ENCODE data around the gene LSR. TPM values are rescaled to one million over a fixed set of nuclear protein-coding genes. Genes with fewer than 3 reads are reported as not detected.
"Not testable (repeated sequence)": the region's sequence is repeated elsewhere in the genome, so short reads cannot be mapped to it uniquely, and the experiment has no call there.

LSR gene
- total RNA-seq, 1 experiment from 2014 or later = 172 TPM

DNA sequence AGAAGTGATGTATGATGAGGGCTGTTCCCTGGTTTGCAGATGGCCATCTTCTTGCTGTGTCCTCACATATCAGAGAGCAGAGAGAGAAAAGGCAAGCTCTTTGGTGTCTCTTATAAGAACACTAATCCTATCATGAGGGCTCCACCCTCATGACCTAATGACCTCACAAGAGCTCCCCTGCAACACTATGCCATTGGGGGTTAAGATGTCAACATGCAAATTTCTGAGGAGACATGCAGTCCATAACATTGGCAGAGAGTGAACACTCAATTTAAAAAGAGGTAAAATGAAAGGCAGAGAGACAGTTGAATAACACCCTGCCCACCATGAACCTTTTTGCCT, 31.2 kb upstream of the LSR start:
- Mint-ChIP-seq H3K4me1 (ENCODE audit: low read depth, unreplicated experiment) (peaks cover 16% of the 10 kb centered on the region), H3K9me3 (ENCODE audit: unreplicated experiment) (peaks cover 20% of the 10 kb centered on the region), H3K27me3 (ENCODE audit: insufficient read depth, unreplicated experiment) (no peaks in the 10 kb centered on the region), H3K27ac (ENCODE audit: unreplicated experiment) (no peak overlapping the region), H3K36me3 (ENCODE audit: insufficient read depth, unreplicated experiment) (no peaks in the 10 kb centered on the region), H3K4me3 (ENCODE audit: unreplicated experiment) (no peak overlapping the region)
- CTCF ChIA-PET = interaction anchor here (0.5 to 1.3 kb wide), 4 partner anchors 77 to 162 kb away, joined by 3 to 7 read pairs (median 4); no protein-coding TSS in a partner anchor
- no TSS peak for BruUV-seq (replicated peaks)
- no peak for DNase-seq
- H3K9me3 ChIP-seq = peaks cover 16% of the 10 kb centered on the region; the same call in 1 of the 2 replicates
- intact Hi-C loops (cut with micrococcal nuclease; ENCODE audit: unreplicated experiment) = no loop called here
- TF ChIP-seq, protein P1, sequence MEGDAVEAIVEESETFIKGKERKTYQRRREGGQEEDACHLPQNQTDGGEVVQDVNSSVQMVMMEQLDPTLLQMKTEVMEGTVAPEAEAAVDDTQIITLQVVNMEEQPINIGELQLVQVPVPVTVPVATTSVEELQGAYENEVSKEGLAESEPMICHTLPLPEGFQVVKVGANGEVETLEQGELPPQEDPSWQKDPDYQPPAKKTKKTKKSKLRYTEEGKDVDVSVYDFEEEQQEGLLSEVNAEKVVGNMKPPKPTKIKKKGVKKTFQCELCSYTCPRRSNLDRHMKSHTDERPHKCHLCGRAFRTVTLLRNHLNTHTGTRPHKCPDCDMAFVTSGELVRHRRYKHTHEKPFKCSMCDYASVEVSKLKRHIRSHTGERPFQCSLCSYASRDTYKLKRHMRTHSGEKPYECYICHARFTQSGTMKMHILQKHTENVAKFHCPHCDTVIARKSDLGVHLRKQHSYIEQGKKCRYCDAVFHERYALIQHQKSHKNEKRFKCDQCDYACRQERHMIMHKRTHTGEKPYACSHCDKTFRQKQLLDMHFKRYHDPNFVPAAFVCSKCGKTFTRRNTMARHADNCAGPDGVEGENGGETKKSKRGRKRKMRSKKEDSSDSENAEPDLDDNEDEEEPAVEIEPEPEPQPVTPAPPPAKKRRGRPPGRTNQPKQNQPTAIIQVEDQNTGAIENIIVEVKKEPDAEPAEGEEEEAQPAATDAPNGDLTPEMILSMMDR (IDR thresholded peaks at IDR 0.05; ENCODE audit: insufficient read depth in 1 of 2, low read depth in 1 of 2, low read length in 1 of 2, severe bottlenecking in 1 of 2, unreplicated experiment in 1 of 2) = no peak
- POLR2A ChIA-PET = no interaction called here
- H3K27me3 ChIP-seq (replicated peaks; ENCODE audit: control insufficient read depth, insufficient read depth, low read length) = no peaks in the 10 kb centered on the region; the same call in 1 of the 2 replicates
- H3K4me3 ChIP-seq (ENCODE audit: low read depth, low read length) = no peak overlapping the region
- H3K4me1 ChIP-seq = peaks cover 15% of the 10 kb centered on the region
- H3K36me3 ChIP-seq (ENCODE audit: control insufficient read depth, insufficient read depth, low read length) = no peaks in the 10 kb centered on the region

DNA sequence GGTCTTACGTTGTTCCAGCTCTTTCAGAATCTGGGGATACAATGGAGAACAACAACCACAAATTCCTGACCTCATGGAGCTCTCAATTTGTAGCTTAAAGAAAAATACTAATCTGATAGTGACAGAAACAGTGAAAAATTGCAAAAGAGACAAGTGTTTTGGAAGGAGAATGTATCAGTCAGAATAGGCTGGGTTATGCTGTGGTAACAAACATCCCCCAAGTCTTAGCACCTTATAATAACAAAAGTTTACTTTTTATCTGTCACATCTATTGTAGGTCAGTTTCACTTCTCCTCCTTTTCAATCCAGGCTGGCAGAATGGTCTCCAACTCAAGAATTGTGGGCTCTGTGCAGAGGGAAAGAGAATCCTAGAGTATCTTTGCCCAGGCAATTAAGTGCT, 29.8 kb upstream of the LSR start:
- Histone ChIP-seq H3K36me3 (ENCODE audit: control insufficient read depth, insufficient read depth, low read length) (no peaks in the 10 kb centered on the region), H3K4me1 (peaks cover 15% of the 10 kb centered on the region), H3K4me3 (ENCODE audit: low read depth, low read length) (no peak overlapping the region), H3K27me3 (replicated peaks; ENCODE audit: control insufficient read depth, insufficient read depth, low read length) (no peaks in the 10 kb centered on the region; the same call in 1 of the 2 replicates), H3K9me3 (peaks cover 16% of the 10 kb centered on the region; the same call in 1 of the 2 replicates)
- intact Hi-C loops (cut with micrococcal nuclease; ENCODE audit: unreplicated experiment) = no loop called here
- Mint-ChIP-seq H3K4me1 (ENCODE audit: low read depth, unreplicated experiment) (peaks cover 16% of the 10 kb centered on the region), H3K27me3 (ENCODE audit: insufficient read depth, unreplicated experiment) (no peaks in the 10 kb centered on the region), H3K9me3 (ENCODE audit: unreplicated experiment) (peaks cover 20% of the 10 kb centered on the region), H3K4me3 (ENCODE audit: unreplicated experiment) (no peak overlapping the region), H3K27ac (ENCODE audit: unreplicated experiment) (no peak overlapping the region), H3K36me3 (ENCODE audit: insufficient read depth, unreplicated experiment) (no peaks in the 10 kb centered on the region)
- BruUV-seq (replicated peaks) = no TSS peak
- ChIA-PET CTCF (no interaction called here), POLR2A (no interaction called here)
- TF ChIP-seq, protein P1 (IDR thresholded peaks at IDR 0.05; ENCODE audit: insufficient read depth in 1 of 2, low read depth in 1 of 2, low read length in 1 of 2, severe bottlenecking in 1 of 2, unreplicated experiment in 1 of 2) = no peak
- DNase-seq = no peak

DNA sequence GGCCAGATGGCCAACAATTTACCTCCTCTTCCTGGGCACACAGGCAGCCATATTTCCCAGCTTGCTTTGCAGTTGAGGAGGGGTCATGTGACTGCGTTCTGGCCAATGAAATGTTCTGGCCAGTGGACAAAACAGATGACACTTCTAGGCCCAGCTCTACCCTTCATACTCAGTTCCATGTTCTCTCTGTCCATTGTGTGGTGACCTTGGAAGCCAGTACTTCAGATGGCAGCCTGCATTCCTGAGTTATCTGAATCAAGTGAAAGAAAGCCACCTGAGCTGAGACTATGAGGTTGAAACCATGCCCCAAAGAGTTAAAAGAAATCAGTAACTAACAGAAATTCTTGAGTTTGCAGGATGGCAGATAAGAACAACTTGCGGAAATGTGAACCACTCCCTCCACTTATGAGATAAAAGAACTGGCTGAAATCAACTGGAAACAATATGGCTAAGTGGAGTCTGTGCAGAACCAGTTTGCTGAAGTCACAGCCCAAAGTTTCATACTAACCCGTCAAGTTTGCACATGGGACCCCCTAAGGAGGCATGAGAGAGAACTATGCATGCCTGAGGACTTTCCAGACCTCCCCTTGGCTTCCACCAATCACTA, 28.4 kb upstream of the LSR start:
- CTCF ChIA-PET = no interaction called here
- peaks cover 20% of the 10 kb centered on the region for H3K9me3 Mint-ChIP-seq (ENCODE audit: unreplicated experiment)
- Histone ChIP-seq H3K9me3 (peaks cover 16% of the 10 kb centered on the region; the same call in 1 of the 2 replicates), H3K4me1 (peaks cover 15% of the 10 kb centered on the region), H3K36me3 (ENCODE audit: control insufficient read depth, insufficient read depth, low read length) (no peaks in the 10 kb centered on the region), H3K4me3 (ENCODE audit: low read depth, low read length) (no peak overlapping the region), H3K27me3 (replicated peaks; ENCODE audit: control insufficient read depth, insufficient read depth, low read length) (no peaks in the 10 kb centered on the region)
- no peaks in the 10 kb centered on the region for H3K36me3 Mint-ChIP-seq (ENCODE audit: insufficient read depth, unreplicated experiment)
- TF ChIP-seq, protein P1 (IDR thresholded peaks at IDR 0.05; ENCODE audit: insufficient read depth in 1 of 2, low read depth in 1 of 2, low read length in 1 of 2, severe bottlenecking in 1 of 2, unreplicated experiment in 1 of 2) = no peak
- H3K27me3 Mint-ChIP-seq (ENCODE audit: insufficient read depth, unreplicated experiment) = no peaks in the 10 kb centered on the region
- BruUV-seq (replicated peaks) = no TSS peak
- H3K27ac Mint-ChIP-seq (ENCODE audit: unreplicated experiment) = no peak overlapping the region
- peaks cover 16% of the 10 kb centered on the region for H3K4me1 Mint-ChIP-seq (ENCODE audit: low read depth, unreplicated experiment)
- POLR2A ChIA-PET = interaction anchor here (0.5 kb wide), 1 partner anchor 801 kb away, joined by 3 read pairs; no protein-coding TSS in a partner anchor
- DNase-seq = peak; percentile 30 to 49
- H3K4me3 Mint-ChIP-seq (ENCODE audit: unreplicated experiment) = peak overlapping the region; percentile 24
- intact Hi-C loops (cut with micrococcal nuclease; ENCODE audit: unreplicated experiment) = no loop called here

DNA sequence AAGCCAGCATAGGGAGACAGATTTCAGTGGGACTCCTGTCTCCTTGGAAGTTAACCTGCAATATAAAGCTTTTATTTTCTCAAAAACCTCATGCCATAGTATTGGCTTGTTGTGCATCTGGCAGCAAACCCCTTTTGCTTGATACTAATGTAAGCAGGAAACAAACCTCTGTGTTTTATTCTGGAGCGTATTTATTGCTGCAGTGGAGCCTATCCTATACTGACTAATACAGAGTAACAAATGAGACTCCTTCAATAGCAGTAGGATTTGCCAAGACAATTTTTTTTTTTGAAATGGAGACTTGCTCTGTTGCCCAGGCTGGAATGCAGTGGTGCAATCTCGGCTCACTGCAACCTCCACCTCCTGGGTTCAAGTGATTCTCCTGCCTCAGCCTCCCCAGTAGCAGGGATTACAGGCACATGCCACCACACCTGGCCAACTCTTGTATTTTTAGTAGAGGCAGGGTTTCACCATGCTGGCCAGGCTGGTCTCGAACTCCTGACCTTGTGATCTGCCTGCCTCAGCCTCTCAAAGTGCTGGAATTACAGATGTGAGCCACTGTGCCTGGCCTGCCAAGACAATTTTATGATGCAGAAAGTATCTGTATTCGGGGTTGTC, 27.7 kb upstream of the LSR start:
- CTCF ChIA-PET = interaction anchor here (0.6 kb wide), 1 partner anchor 67 kb away, joined by 7 read pairs; no protein-coding TSS in a partner anchor
- H3K36me3 Mint-ChIP-seq (ENCODE audit: insufficient read depth, unreplicated experiment); H3K27me3 ChIP-seq (replicated peaks; ENCODE audit: control insufficient read depth, insufficient read depth, low read length); intact Hi-C loops (cut with micrococcal nuclease; ENCODE audit: unreplicated experiment); H3K27me3 Mint-ChIP-seq (ENCODE audit: insufficient read depth, unreplicated experiment); H3K27ac Mint-ChIP-seq (ENCODE audit: unreplicated experiment); H3K36me3 ChIP-seq (ENCODE audit: control insufficient read depth, insufficient read depth, low read length); POLR2A ChIA-PET; H3K4me3 ChIP-seq (ENCODE audit: low read depth, low read length); BruUV-seq (replicated peaks): not testable (repeated sequence)
- H3K9me3 Mint-ChIP-seq (ENCODE audit: unreplicated experiment) = peaks cover 20% of the 10 kb centered on the region
- Histone ChIP-seq H3K4me1 (peaks cover 15% of the 10 kb centered on the region), H3K9me3 (peaks cover 16% of the 10 kb centered on the region; the same call in 1 of the 2 replicates)
- DNase-seq = peak in 1 of 2 experiments; percentile 4
- peak overlapping the region; percentile 24 for H3K4me3 Mint-ChIP-seq (ENCODE audit: unreplicated experiment)
- peaks cover 16% of the 10 kb centered on the region for H3K4me1 Mint-ChIP-seq (ENCODE audit: low read depth, unreplicated experiment)
